Ammon's horn (tissue), 1 donor: ENCODE data around the gene GRK5.
"Not testable (repeated sequence)": the region's sequence is repeated elsewhere in the genome, so short reads cannot be mapped to it uniquely, and the experiment has no call there.

ENCODE experiments used
- DNase-seq: peaks from one replicate; pipeline ENCODE4 v3.0.0-alpha.2; 2016; ENCODE audit warnings: low spot score

GRK5 gene

GRCh38 chr10:119251315-119251708, 43.9 kb downstream of the GRK5 start:
- DNase-seq: peak; percentile 27

- DNase-seq: no peak
Measured at GRCh38 chr10:119252051-119252465, 44.7 kb downstream of the GRK5 start.

- no peak for DNase-seq
Measured at GRCh38 chr10:119252470-119253151, 45.2 kb downstream of the GRK5 start.

- DNase-seq: no peak
Measured at GRCh38 chr10:119253433-119254174, 46.2 kb downstream of the GRK5 start.

- no peak for DNase-seq
Measured at GRCh38 chr10:119254335-119254734, 47.0 kb downstream of the GRK5 start.

- no peak for DNase-seq
Measured at GRCh38 chr10:119256030-119256429, 48.7 kb downstream of the GRK5 start.

GRCh38 chr10:119256897-119257296, 49.5 kb downstream of the GRK5 start:
- DNase-seq: no peak

GRCh38 chr10:119257899-119258419, 50.6 kb downstream of the GRK5 start:
- DNase-seq: no peak

- no peak for DNase-seq
Measured at GRCh38 chr10:119259345-119259744, 52.0 kb downstream of the GRK5 start.

GRCh38 chr10:119261016-119261415, 53.6 kb downstream of the GRK5 start:
- not testable (repeated sequence) for DNase-seq

- DNase-seq: no peak
Measured at GRCh38 chr10:119263951-119264617, 56.7 kb downstream of the GRK5 start.

- DNase-seq: no peak
Measured at GRCh38 chr10:119265691-119266090, 58.3 kb downstream of the GRK5 start.

- DNase-seq: no peak
Measured at GRCh38 chr10:119267384-119267783, 60.0 kb downstream of the GRK5 start.

- DNase-seq: no peak
Measured at GRCh38 chr10:119268428-119268827, 61.1 kb downstream of the GRK5 start.

- no peak for DNase-seq
Measured at GRCh38 chr10:119268871-119269506, 61.6 kb downstream of the GRK5 start.

- no peak for DNase-seq
Measured at GRCh38 chr10:119269737-119270136, 62.4 kb downstream of the GRK5 start.

- no peak for DNase-seq
Measured at GRCh38 chr10:119270762-119271366, 63.5 kb downstream of the GRK5 start.

GRCh38 chr10:119272338-119272734, 65.0 kb downstream of the GRK5 start:
- DNase-seq: not testable (repeated sequence)

- no peak for DNase-seq
Measured at GRCh38 chr10:119272736-119273135, 65.4 kb downstream of the GRK5 start.

GRCh38 chr10:119273413-119273812, 66.0 kb downstream of the GRK5 start:
- no peak for DNase-seq

GRCh38 chr10:119274519-119275045, 67.2 kb downstream of the GRK5 start:
- no peak for DNase-seq

GRCh38 chr10:119275085-119275484, 67.7 kb downstream of the GRK5 start:
- DNase-seq: no peak
